ENCODE results near the gene FYB1. TPM values are rescaled to one million over a fixed set of nuclear protein-coding genes. Genes with fewer than 3 reads are reported as not detected.

FYB1 gene
- total and polyA plus RNA-seq, 2 of the 4 experiments (the other 2 are of a cell fraction): not detected

- H3K27ac ChIP-seq (ENCODE audit: insufficient read depth, low read length): no peak overlapping the region
- no peaks in the 10 kb centered on the region for H3K36me3 ChIP-seq (ENCODE audit: control insufficient read depth, insufficient read depth, low read length)
- dilution Hi-C loops (cut with HindIII; ENCODE audit: low sequenced_read_pairs, unreplicated experiment): no loop called here
- no CpG with 5 or more reads among the region's 3 CpGs for WGBS, 2 experiments (ENCODE audit: extremely low coverage in 2 of 2, insufficient read length in 1 of 2)
- no peaks in the 10 kb centered on the region for H3K79me1 ChIP-seq (ENCODE audit: low read depth in 1 of 2, low read length in 2 of 2)
- CTCF ChIA-PET: no interaction called here
- H3K9me3 ChIP-seq (ENCODE audit: control insufficient read depth, insufficient read depth, low read length): no peaks in the 10 kb centered on the region
- no peak overlapping the region for H2BK120ac ChIP-seq (ENCODE audit: low read depth, low read length)
- ATAC-seq (ENCODE audit: low read depth): no peak
- H3K56ac ChIP-seq (ENCODE audit: extremely low read depth, insufficient read depth, low read length): no peak overlapping the region
- DNase-seq: no peak
- no peaks in the 10 kb centered on the region for H3K4me1 ChIP-seq (ENCODE audit: control insufficient read depth, insufficient read depth, low read length)
- H2AFZ ChIP-seq (replicated peaks; ENCODE audit: low read length, poor library complexity): no peak overlapping the region
- no peak overlapping the region for H2AK5ac ChIP-seq (ENCODE audit: low read depth, low read length)
- H3K4me2 ChIP-seq (ENCODE audit: low read depth, low read length): no peak overlapping the region
- H4K20me1 ChIP-seq (ENCODE audit: insufficient read depth, low read length): no peaks in the 10 kb centered on the region
- H2BK15ac ChIP-seq (ENCODE audit: low read depth, low read length): no peak overlapping the region; the same call in 2 of the 3 replicates
- no peak overlapping the region for H2BK20ac ChIP-seq (ENCODE audit: low read depth, low read length)
- POLR2A ChIA-PET (ENCODE audit: unreplicated experiment): no interaction called here
- no peaks in the 10 kb centered on the region for H3K27me3 ChIP-seq (ENCODE audit: control insufficient read depth, insufficient read depth, low read length)
- no peak overlapping the region for H3K4me3 ChIP-seq (ENCODE audit: insufficient read depth, low read depth, low read length)
- no peak overlapping the region for H3K4ac ChIP-seq (ENCODE audit: low read depth, low read length)
- TF ChIP-seq RAD21 (IDR thresholded peaks at IDR 0.05; ENCODE audit: low read length): no peak
- TF ChIP-seq BHLHE40 (IDR thresholded peaks at IDR 0.05; ENCODE audit: low read depth, low read length): no peak
- no peak for TF ChIP-seq MAFK (IDR thresholded peaks at IDR 0.05; ENCODE audit: low read depth, low read length)
- TF ChIP-seq SMC3 (IDR thresholded peaks at IDR 0.05; ENCODE audit: low read depth, low read length): no peak
- no peak for TF ChIP-seq POLR2A (IDR thresholded peaks at IDR 0.05; ENCODE audit: low read depth, low read length)
- no peak for TF ChIP-seq ELK1 (IDR thresholded peaks at IDR 0.05; ENCODE audit: borderline replicate concordance, low read depth, low read length)
- no peak for TF ChIP-seq CHD1 (IDR thresholded peaks at IDR 0.05; ENCODE audit: low read depth, low read length)
- TF ChIP-seq USF2 (IDR thresholded peaks at IDR 0.05; ENCODE audit: low read depth, low read length): no peak
- no peak for TF ChIP-seq CEBPB (IDR thresholded peaks at IDR 0.05; ENCODE audit: low read depth, low read length)
- TF ChIP-seq MAZ (IDR thresholded peaks at IDR 0.05; ENCODE audit: borderline replicate concordance, low read depth, low read length): no peak
- TF ChIP-seq RCOR1 (IDR thresholded peaks at IDR 0.05; ENCODE audit: insufficient replicate concordance, low read length): no peak
- TF ChIP-seq MXI1 (IDR thresholded peaks at IDR 0.05; ENCODE audit: borderline replicate concordance, low read depth, low read length): no peak
- no peak for TF ChIP-seq FOS (IDR thresholded peaks at IDR 0.05; ENCODE audit: low read depth, low read length)
- no peak for TF ChIP-seq CTCF (conservative IDR thresholded peaks at IDR 0.05; ENCODE audit: low read depth, low read length)
- no peak for TF ChIP-seq NFE2L2 (IDR thresholded peaks at IDR 0.05; ENCODE audit: low read depth, low read length)
- in situ Hi-C loops (cut with MboI; ENCODE audit: low sequenced_read_pairs): no loop called here
- no peaks in the 10 kb centered on the region for H3K9me1 ChIP-seq (ENCODE audit: insufficient read depth, low read length)
- BruUV-seq (replicated peaks): no TSS peak
- H2BK5ac ChIP-seq (ENCODE audit: low read depth, low read length, poor library complexity, severe bottlenecking): no peak overlapping the region
- H4K8ac ChIP-seq (ENCODE audit: low read depth in 2 of 2, low read length in 2 of 2): no peak overlapping the region
- no peak overlapping the region for H3K9ac ChIP-seq (ENCODE audit: low read depth, low read length)
- intact Hi-C loops (cut with micrococcal nuclease): no loop called here
- no peak overlapping the region for H4K5ac ChIP-seq (ENCODE audit: low read depth, low read length)
- H3K23ac ChIP-seq (ENCODE audit: low read depth, low read length): no peak overlapping the region
- H2AK9ac ChIP-seq (replicated peaks; ENCODE audit: low read depth, low read length, poor library complexity): no peak overlapping the region
- no peak overlapping the region for H3K14ac ChIP-seq (replicated peaks; ENCODE audit: low read depth, low read length)
- no peak overlapping the region for H4K91ac ChIP-seq (ENCODE audit: insufficient read depth, low read depth, low read length)
- no peak overlapping the region for H3K18ac ChIP-seq (ENCODE audit: low read depth, low read length)
These were observed 87.9 kb downstream of the FYB1 start for GRCh38 chr5:39131210-39132127.
